Stomach smooth muscle (tissue), 2 donors: Measurements from ENCODE around the gene ZNF273.
"Not testable (repeated sequence)": the region's sequence is repeated elsewhere in the genome, so short reads cannot be mapped to it uniquely, and the experiment has no call there.

Experiments
- H3K27ac ChIP-seq: one replicate; pipeline ENCODE4 v1.7.0; 2013; ENCODE audit warnings: mild to moderate bottlenecking, low read length, inconsistent platforms
- H3K27me3 ChIP-seq, 2 donors: one replicate each; pipeline ENCODE4 v1.7.0; 2013; ENCODE audit warnings: low read length in 2 of 2; ENCODE audit not compliant: insufficient read depth in 2 of 2, control insufficient read depth in 1 of 2
- H3K36me3 ChIP-seq, 2 donors: one replicate each; pipeline ENCODE4 v1.7.0; 2013; ENCODE audit warnings: low read length in 2 of 2; ENCODE audit not compliant: control insufficient read depth in 2 of 2, insufficient read depth in 2 of 2
- H3K4me1 ChIP-seq: one replicate; pipeline ENCODE4 v1.7.0; 2013; ENCODE audit warnings: low read length; ENCODE audit not compliant: control insufficient read depth, insufficient read depth
- H3K4me3 ChIP-seq, 2 donors: one replicate each; pipeline ENCODE4 v1.7.0; 2013; ENCODE audit warnings: low read length in 2 of 2
- H3K9ac ChIP-seq, 2 donors: one replicate each; pipeline ENCODE4 v1.7.0; 2013; ENCODE audit warnings: low read length in 2 of 2, mild to moderate bottlenecking in 1 of 2
- H3K9me3 ChIP-seq, 2 donors: one replicate each; pipeline ENCODE4 v1.7.0; 2013; ENCODE audit warnings: low read length in 2 of 2; ENCODE audit not compliant: control insufficient read depth in 2 of 2
- donor health status: healthy.
- donor health status: Pancreatic carcinoma.

Gene ZNF273

GRCh38 chr7:64890761-64891362, 12.2 kb upstream of the ZNF273 start:
- no peak overlapping the region for H3K9ac ChIP-seq
- H3K36me3 ChIP-seq = no peaks in the 10 kb centered on the region
- H3K4me1 ChIP-seq = peaks cover 42% of the 10 kb centered on the region
- H3K27ac ChIP-seq = peak overlapping the region; percentile 18
- no peaks in the 10 kb centered on the region for H3K27me3 ChIP-seq
- H3K9me3 ChIP-seq = no peaks in the 10 kb centered on the region
- H3K4me3 ChIP-seq = no peak overlapping the region

DNA sequence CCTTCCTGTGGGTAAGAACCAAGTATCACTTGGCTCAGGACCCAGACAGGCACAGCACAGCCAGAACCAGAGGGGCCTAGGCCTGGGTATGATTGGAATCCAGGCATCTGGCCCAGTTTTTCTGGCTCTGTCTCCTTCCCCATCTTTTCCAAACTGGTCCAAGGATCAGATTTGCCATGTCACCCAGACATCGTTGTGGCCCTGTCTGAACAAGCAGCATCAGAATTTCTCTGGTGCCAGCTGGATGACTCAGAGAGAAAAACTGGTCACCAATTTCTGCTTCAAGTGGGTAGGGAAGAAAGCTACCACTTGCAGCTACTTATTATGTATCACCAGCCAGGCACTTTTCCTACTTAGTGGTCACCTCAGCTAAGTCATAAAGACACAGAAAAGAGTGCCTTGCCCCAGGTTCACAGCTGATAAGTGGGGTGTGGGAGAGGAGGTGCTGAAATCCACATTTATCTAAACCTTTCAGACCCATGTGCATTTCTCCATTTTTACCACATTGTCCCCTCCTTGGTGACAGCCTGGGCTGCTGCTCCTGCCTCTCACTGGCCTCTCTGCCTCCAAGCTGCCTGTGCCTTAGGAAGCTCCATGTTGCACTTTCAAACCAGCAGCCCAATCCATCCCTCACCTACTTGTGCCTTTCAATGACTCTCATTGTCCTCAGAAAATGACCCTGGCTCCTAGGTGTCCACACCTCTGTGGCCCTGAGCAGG, 11.6 kb upstream of the ZNF273 start:
- peaks cover 42% of the 10 kb centered on the region for H3K4me1 ChIP-seq
- not testable (repeated sequence) for H3K9ac ChIP-seq, H3K9me3 ChIP-seq, H3K4me3 ChIP-seq, H3K36me3 ChIP-seq, H3K27me3 ChIP-seq
- H3K27ac ChIP-seq = peak overlapping the region; percentile 18

GRCh38 chr7:64892116-64892515, 11.0 kb upstream of the ZNF273 start:
- H3K9me3 ChIP-seq = no peaks in the 10 kb centered on the region
- H3K4me1 ChIP-seq = peaks cover 42% of the 10 kb centered on the region
- H3K9ac ChIP-seq = no peak overlapping the region
- H3K36me3 ChIP-seq = peaks cover 0 to 2% of the 10 kb centered on the region in 2 donors
- no peaks in the 10 kb centered on the region for H3K27me3 ChIP-seq
- H3K4me3 ChIP-seq = no peak overlapping the region
- H3K27ac ChIP-seq = no peak overlapping the region

GRCh38 chr7:64892666-64893309, 10.3 kb upstream of the ZNF273 start:
- Histone ChIP-seq H3K4me1 (peaks cover 42% of the 10 kb centered on the region), H3K4me3 (no peak overlapping the region), H3K9me3 (no peaks in the 10 kb centered on the region), H3K27me3 (no peaks in the 10 kb centered on the region), H3K27ac (no peak overlapping the region), H3K9ac (no peak overlapping the region), H3K36me3 (peaks cover 0 to 2% of the 10 kb centered on the region in 2 donors)

- no peak overlapping the region for H3K27ac ChIP-seq
- H3K4me1 ChIP-seq = peaks cover 38% of the 10 kb centered on the region
- no peak overlapping the region for H3K4me3 ChIP-seq
- H3K9me3 ChIP-seq = no peaks in the 10 kb centered on the region
- peaks cover 0 to 2% of the 10 kb centered on the region in 2 donors for H3K36me3 ChIP-seq
- H3K9ac ChIP-seq = no peak overlapping the region
- H3K27me3 ChIP-seq = no peaks in the 10 kb centered on the region
These were observed 9.7 kb upstream of the ZNF273 start for GRCh38 chr7:64893401-64893800.

- H3K4me1 ChIP-seq = peaks cover 12% of the 10 kb centered on the region
- H3K36me3 ChIP-seq, H3K27ac ChIP-seq, H3K9me3 ChIP-seq, H3K27me3 ChIP-seq: not testable (repeated sequence)
- peak overlapping the region in 1 of 2 donors; percentile 27 for H3K9ac ChIP-seq
- H3K4me3 ChIP-seq = peak overlapping the region; percentile 93 to 95
These were observed 640 bp upstream of the ZNF273 start for GRCh38 chr7:64902461-64902805.

DNA sequence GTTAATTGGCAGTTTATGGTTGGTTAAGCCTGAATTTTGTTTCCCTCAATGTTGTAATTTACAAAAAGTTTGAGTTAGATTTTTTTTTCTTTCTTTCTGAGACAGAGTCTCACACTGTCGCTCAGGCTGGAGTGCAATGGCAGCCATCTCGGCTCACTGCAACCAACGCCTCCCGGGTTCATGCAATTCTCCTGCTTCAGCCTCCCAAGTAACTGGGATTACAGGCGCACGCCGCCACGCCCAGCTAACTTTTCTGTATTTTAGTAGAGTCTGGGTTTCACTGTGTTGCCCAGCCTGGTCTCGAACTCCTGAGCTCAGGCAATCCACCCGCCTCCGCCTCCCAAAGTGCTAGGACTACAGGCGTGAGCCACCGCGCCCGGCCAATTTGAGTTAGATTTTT, 935 bp downstream of the ZNF273 start:
- Histone ChIP-seq H3K36me3 (no peaks in the 10 kb centered on the region), H3K9me3 (no peaks in the 10 kb centered on the region), H3K9ac (peak overlapping the region; percentile 81 to 87), H3K27me3 (no peaks in the 10 kb centered on the region), H3K4me3 (peak overlapping the region; percentile 93 to 95), H3K4me1 (peaks cover 12% of the 10 kb centered on the region), H3K27ac (no peak overlapping the region)

DNA sequence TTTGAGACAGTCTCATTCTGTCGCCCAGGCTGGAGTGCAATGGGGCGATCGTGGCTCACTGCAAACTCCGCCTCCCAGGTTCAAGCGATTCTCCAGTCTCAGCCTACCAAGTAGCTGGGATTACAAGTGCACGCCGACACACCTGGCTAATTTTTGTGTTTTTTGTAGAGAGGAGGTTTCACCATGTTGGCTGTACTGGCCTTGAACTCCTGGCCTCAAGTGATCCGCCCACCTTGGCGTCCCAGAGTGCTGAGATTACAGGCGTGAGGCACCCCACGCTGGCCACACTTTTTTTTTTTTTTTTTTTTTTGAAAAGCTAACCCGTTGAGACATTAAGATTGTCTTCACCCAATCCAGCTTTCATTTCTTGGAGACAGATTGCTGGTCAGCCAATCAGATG, 2.1 kb downstream of the ZNF273 start:
- H3K27me3 ChIP-seq = no peaks in the 10 kb centered on the region
- H3K4me1 ChIP-seq = peaks cover 12% of the 10 kb centered on the region
- H3K27ac ChIP-seq = no peak overlapping the region
- no peaks in the 10 kb centered on the region for H3K9me3 ChIP-seq
- H3K9ac ChIP-seq = no peak overlapping the region
- H3K36me3 ChIP-seq = no peaks in the 10 kb centered on the region
- no peak overlapping the region for H3K4me3 ChIP-seq

- no peaks in the 10 kb centered on the region for H3K36me3 ChIP-seq
- no peaks in the 10 kb centered on the region for H3K27me3 ChIP-seq
- H3K9ac ChIP-seq = no peak overlapping the region
- no peaks in the 10 kb centered on the region for H3K9me3 ChIP-seq
- peaks cover 12% of the 10 kb centered on the region for H3K4me1 ChIP-seq
- H3K27ac ChIP-seq = no peak overlapping the region
- H3K4me3 ChIP-seq = no peak overlapping the region
These were observed 2.5 kb downstream of the ZNF273 start for GRCh38 chr7:64905547-64905946.

GRCh38 chr7:64907641-64908326, 4.7 kb downstream of the ZNF273 start:
- no peaks in the 10 kb centered on the region for H3K9me3 ChIP-seq
- peaks cover 7% of the 10 kb centered on the region for H3K4me1 ChIP-seq
- no peak overlapping the region for H3K4me3 ChIP-seq
- no peaks in the 10 kb centered on the region for H3K36me3 ChIP-seq
- no peak overlapping the region for H3K9ac ChIP-seq
- no peak overlapping the region for H3K27ac ChIP-seq
- H3K27me3 ChIP-seq = no peaks in the 10 kb centered on the region
